A673 (cell line): ENCODE data around the gene ROS1.

Experiments used
- EZH2 ChIP-seq: fragments of 200-600 bp; sonication (generic); IDR thresholded peaks from 2 replicates; pipeline ENCODE4 v1.6.1; 2017; ENCODE audit warnings: borderline replicate concordance, low read depth, mild to moderate bottlenecking, mixed read lengths, antibody characterized with exemption, low read length; ENCODE audit not compliant: poor library complexity, severe bottlenecking
- TF ChIP-seq, protein P1 (sequence below): fragments of 300-800, 200-600 bp; sonication (generic); conservative IDR thresholded peaks from 2 replicates; pipeline ENCODE4 v1.5.1; 2017; ENCODE audit warnings: low read depth, mild to moderate bottlenecking, antibody characterized with exemption, low read length, moderate library complexity, mixed read lengths

DNA sequence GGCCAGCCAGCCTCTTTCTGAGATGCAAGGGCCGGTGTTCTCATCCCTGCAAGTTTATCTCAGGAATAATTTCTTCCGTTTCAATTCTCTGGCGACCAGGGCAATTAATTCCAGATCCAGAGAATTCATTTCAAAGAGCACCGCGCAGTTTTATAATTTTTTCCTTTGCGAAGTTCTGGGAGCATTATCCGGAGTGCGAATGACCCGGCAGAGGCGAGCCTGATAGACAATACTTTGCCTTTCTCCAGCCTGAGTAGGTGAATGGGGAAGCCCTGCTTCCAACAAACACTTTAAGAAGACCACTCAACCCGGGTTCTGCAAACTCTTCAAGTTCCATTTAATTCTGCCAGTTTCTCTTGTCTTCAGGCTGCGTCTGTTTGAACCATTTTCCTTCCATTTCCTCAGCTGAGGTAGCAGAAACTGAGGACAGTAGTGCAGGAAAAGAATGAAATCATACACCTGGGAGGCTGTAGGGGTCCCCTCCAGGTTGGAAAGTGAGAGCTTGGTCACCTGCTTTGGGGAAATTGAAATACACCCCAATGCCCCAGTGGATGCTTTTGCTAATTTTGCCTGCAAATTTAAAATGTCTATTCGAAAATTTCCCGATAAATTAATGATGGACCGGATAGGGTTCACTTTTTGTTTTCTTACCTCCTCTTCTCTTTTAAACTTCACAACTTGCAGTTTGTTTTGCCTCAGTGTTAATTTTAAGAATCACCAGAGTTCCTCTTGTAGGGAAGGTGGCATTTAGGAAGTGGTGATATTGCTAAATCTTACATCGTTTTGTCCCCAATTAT is 159.3 kb downstream of the ROS1 start:
- TF ChIP-seq, protein P1, sequence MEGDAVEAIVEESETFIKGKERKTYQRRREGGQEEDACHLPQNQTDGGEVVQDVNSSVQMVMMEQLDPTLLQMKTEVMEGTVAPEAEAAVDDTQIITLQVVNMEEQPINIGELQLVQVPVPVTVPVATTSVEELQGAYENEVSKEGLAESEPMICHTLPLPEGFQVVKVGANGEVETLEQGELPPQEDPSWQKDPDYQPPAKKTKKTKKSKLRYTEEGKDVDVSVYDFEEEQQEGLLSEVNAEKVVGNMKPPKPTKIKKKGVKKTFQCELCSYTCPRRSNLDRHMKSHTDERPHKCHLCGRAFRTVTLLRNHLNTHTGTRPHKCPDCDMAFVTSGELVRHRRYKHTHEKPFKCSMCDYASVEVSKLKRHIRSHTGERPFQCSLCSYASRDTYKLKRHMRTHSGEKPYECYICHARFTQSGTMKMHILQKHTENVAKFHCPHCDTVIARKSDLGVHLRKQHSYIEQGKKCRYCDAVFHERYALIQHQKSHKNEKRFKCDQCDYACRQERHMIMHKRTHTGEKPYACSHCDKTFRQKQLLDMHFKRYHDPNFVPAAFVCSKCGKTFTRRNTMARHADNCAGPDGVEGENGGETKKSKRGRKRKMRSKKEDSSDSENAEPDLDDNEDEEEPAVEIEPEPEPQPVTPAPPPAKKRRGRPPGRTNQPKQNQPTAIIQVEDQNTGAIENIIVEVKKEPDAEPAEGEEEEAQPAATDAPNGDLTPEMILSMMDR: no peak
- TF ChIP-seq EZH2: peak; percentile 34
